Gastroesophageal sphincter (tissue), 3 donors: Measurements from ENCODE around the gene PRIM1.

Source experiments
- POLR2AphosphoS5 ChIP-seq: sonication (generic); formaldehyde crosslinking; IDR thresholded peaks from one replicate; pipeline ENCODE4 v1.6.1; 2017; ENCODE audit warnings: antibody characterized with exemption
- TF ChIP-seq, protein P1 (sequence below), 4 experiments: fragments of 200-600 bp in 2 of 4; fragments of 450-650 bp in 2 of 4; sonication (generic) in 1 of 4; IDR thresholded peaks; one replicate each; pipeline ENCODE4 v1.5.1; 2017 to 2019; ENCODE audit warnings: antibody characterized with exemption in 4 of 4, mild to moderate bottlenecking in 2 of 4, moderate library complexity in 2 of 4

- TF ChIP-seq, protein P1, sequence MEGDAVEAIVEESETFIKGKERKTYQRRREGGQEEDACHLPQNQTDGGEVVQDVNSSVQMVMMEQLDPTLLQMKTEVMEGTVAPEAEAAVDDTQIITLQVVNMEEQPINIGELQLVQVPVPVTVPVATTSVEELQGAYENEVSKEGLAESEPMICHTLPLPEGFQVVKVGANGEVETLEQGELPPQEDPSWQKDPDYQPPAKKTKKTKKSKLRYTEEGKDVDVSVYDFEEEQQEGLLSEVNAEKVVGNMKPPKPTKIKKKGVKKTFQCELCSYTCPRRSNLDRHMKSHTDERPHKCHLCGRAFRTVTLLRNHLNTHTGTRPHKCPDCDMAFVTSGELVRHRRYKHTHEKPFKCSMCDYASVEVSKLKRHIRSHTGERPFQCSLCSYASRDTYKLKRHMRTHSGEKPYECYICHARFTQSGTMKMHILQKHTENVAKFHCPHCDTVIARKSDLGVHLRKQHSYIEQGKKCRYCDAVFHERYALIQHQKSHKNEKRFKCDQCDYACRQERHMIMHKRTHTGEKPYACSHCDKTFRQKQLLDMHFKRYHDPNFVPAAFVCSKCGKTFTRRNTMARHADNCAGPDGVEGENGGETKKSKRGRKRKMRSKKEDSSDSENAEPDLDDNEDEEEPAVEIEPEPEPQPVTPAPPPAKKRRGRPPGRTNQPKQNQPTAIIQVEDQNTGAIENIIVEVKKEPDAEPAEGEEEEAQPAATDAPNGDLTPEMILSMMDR (IDR thresholded peaks at IDR 0.05) = no peak
- no peak for TF ChIP-seq POLR2AphosphoS5
Observed at GRCh38 chr12:56775638-56776037, 23.5 kb upstream of the PRIM1 start.
